Esophagus muscularis mucosa (tissue), 4 donors: ENCODE measurements around the gene GGT7.

ENCODE experiments used
- CTCF ChIP-seq, 3 experiments: fragments of 200-600 bp in 2 of 3; fragments of 450-650 bp in 1 of 3; sonication (generic) in 2 of 3; IDR thresholded peaks; one replicate each; pipeline ENCODE4 v1.5.1; 2017 to 2019; ENCODE audit warnings: antibody characterized with exemption in 3 of 3, mild to moderate bottlenecking in 2 of 3, moderate library complexity in 1 of 3
- EP300 ChIP-seq: sonication (generic); formaldehyde crosslinking; IDR thresholded peaks from one replicate; pipeline ENCODE4 v1.6.1; 2017; ENCODE audit warnings: antibody characterized with exemption
- POLR2A ChIP-seq: fragments of 450-650 bp; IDR thresholded peaks from one replicate; pipeline ENCODE4 v1.6.1; 2017; ENCODE audit warnings: antibody characterized with exemption, moderate library complexity, mild to moderate bottlenecking, low read depth

DNA sequence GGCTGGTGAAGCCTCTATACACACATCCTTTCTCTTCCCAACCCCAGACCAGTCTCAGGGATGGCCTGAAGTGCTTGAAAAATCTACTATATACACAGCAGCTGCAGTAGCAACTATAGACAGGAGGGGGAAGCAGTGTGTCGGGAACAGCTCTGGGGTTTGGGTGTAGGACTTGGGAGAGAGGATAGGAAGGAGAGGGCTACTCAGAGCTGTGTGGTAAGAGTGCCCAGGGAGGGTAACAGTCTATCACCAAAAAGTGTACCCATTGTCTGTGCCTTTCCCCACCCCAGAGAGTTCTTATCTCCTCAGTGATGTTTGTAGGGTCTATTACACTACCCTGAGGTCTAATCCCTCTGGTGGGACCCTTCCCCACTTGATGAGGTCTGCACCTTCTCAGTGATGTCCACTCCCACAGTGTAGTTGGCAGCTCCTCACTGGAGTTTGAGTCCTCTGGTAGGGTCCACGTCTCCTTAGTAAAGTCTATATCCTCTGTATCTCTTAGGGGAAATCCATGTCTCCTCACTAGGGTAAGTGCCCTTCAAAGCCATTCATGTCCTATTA lies 1.5 kb upstream of the GGT7 start:
- TF ChIP-seq CTCF (IDR thresholded peaks at IDR 0.05): peak; percentile 85 to 98 (median 97)
- no peak for TF ChIP-seq POLR2A
- no peak for TF ChIP-seq EP300
